Glutamatergic neuron (in vitro differentiated cells): ENCODE data around the gene STYK1. TPM values are rescaled to one million over a fixed set of nuclear protein-coding genes. Genes with fewer than 3 reads are reported as not detected.

Experiments
- DNase-seq: peaks from one replicate; pipeline ENCODE4 v3.0.0; 2022
- H3K27ac Mint-ChIP-seq: one replicate; pipeline ENCODE4 v1.8.0; 2020; ENCODE audit warnings: mild to moderate bottlenecking, mixed read lengths, inconsistent platforms; ENCODE audit not compliant: unreplicated experiment
- H3K27me3 Mint-ChIP-seq: one replicate; pipeline ENCODE4 v1.8.0; 2020; ENCODE audit warnings: mild to moderate bottlenecking, moderate library complexity, mixed read lengths, inconsistent platforms; ENCODE audit not compliant: unreplicated experiment
- H3K36me3 Mint-ChIP-seq: one replicate; pipeline ENCODE4 v1.8.0; 2020; ENCODE audit warnings: mild to moderate bottlenecking, mixed read lengths, inconsistent platforms; ENCODE audit not compliant: unreplicated experiment
- H3K4me1 Mint-ChIP-seq: one replicate; pipeline ENCODE4 v1.8.0; 2020; ENCODE audit warnings: mild to moderate bottlenecking, low read depth, mixed read lengths, inconsistent platforms; ENCODE audit not compliant: unreplicated experiment
- H3K4me3 Mint-ChIP-seq: one replicate; pipeline ENCODE4 v1.8.0; 2020; ENCODE audit warnings: mild to moderate bottlenecking, mixed read lengths, inconsistent platforms; ENCODE audit not compliant: unreplicated experiment
- H3K9me3 Mint-ChIP-seq: one replicate; pipeline ENCODE4 v1.8.0; 2020; ENCODE audit warnings: mild to moderate bottlenecking, moderate library complexity, mixed read lengths, inconsistent platforms; ENCODE audit not compliant: unreplicated experiment
- total RNA-seq: library from RNA; stranded (reverse); fragmentation: NEBNext Ultra II Directional; extraction: Animal tissue kit (Norgen Biotek cat#: 25700); gene quantifications from one replicate; pipeline ENCODE4 v1.2.1, GENCODE V29; 2021; ENCODE audit not compliant: unreplicated experiment
- TF ChIP-seq, protein P1 (sequence below): fragments of 200-600 bp; sonication (generic); IDR thresholded peaks from one replicate; pipeline ENCODE4 v1.5.0; 2021; ENCODE audit not compliant: partially characterized antibody, unreplicated experiment

The STYK1 gene
- total RNA-seq, 1 donor from 2014 or later: not detected

DNA sequence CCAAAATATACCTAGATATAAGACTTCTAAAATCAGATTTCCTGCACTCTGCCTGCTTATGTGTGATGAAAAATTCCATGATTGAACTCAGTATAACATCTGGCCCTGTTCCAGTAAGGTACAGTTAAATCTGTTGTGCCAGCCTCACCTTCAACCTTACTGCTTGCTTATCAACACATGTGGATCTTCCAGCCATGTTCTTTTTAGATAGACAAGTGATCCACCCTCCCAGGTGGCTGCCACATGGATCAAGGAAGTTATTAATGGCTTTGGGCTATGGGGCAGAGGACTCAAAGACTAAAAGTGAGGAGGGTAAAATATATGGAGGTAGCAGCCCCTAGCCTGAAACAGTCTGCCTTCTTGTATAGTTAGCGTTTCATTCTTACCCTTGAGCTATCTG lies 35.1 kb downstream of the STYK1 start:
- H3K27ac Mint-ChIP-seq: no peak overlapping the region
- no peak overlapping the region for H3K4me3 Mint-ChIP-seq
- H3K36me3 Mint-ChIP-seq: no peaks in the 10 kb centered on the region
- no peaks in the 10 kb centered on the region for H3K4me1 Mint-ChIP-seq
- no peak for DNase-seq
- TF ChIP-seq, protein P1, sequence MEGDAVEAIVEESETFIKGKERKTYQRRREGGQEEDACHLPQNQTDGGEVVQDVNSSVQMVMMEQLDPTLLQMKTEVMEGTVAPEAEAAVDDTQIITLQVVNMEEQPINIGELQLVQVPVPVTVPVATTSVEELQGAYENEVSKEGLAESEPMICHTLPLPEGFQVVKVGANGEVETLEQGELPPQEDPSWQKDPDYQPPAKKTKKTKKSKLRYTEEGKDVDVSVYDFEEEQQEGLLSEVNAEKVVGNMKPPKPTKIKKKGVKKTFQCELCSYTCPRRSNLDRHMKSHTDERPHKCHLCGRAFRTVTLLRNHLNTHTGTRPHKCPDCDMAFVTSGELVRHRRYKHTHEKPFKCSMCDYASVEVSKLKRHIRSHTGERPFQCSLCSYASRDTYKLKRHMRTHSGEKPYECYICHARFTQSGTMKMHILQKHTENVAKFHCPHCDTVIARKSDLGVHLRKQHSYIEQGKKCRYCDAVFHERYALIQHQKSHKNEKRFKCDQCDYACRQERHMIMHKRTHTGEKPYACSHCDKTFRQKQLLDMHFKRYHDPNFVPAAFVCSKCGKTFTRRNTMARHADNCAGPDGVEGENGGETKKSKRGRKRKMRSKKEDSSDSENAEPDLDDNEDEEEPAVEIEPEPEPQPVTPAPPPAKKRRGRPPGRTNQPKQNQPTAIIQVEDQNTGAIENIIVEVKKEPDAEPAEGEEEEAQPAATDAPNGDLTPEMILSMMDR: no peak
- peaks cover 3% of the 10 kb centered on the region for H3K27me3 Mint-ChIP-seq
- H3K9me3 Mint-ChIP-seq: peaks cover 4% of the 10 kb centered on the region

DNA sequence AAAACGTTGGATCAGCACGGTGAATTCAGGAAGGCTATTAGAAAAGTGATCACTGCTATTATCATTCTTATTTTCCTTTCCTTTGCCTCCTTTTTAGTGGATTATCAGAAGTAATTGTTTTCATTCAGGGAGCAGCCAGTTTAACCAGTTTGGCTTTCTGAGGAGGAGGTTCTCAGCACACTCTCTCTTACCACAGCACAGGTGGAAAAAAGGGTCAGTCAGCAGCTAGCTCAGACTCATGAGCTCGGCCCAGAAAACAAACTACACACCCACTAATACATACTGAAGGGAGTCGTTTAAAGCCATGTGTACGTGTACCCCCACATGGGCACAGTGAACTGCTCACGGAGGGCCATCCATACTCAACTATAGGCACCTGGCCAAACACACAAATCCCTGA lies 37.2 kb downstream of the STYK1 start:
- H3K9me3 Mint-ChIP-seq: peaks cover 2% of the 10 kb centered on the region
- no peak overlapping the region for H3K4me3 Mint-ChIP-seq
- H3K36me3 Mint-ChIP-seq: no peaks in the 10 kb centered on the region
- no peak for DNase-seq
- peaks cover 3% of the 10 kb centered on the region for H3K27me3 Mint-ChIP-seq
- no peaks in the 10 kb centered on the region for H3K4me1 Mint-ChIP-seq
- no peak overlapping the region for H3K27ac Mint-ChIP-seq
- TF ChIP-seq, protein P1: no peak

DNA sequence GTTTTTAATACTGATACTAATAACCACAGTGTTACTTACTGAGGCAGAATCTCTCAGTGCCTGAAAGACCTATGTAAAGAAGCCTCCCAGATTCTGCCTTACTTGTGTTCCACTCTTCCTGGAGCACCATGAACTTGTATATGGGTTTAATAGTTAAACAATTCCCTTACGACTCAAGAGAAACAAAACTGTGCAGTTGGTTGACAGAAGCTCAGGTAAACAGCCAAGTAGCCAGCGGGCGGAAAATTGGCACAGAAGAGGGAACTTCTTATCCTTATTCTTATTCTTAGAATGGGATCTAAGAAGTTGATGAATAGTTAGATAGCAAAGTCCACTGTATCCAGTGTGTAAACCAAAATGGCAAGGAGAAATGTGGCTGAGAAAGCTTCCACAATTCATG lies 37.7 kb downstream of the STYK1 start:
- peaks cover 2% of the 10 kb centered on the region for H3K9me3 Mint-ChIP-seq
- no peaks in the 10 kb centered on the region for H3K4me1 Mint-ChIP-seq
- TF ChIP-seq, protein P1: no peak
- no peak overlapping the region for H3K27ac Mint-ChIP-seq
- H3K4me3 Mint-ChIP-seq: no peak overlapping the region
- DNase-seq: no peak
- H3K27me3 Mint-ChIP-seq: peaks cover 2% of the 10 kb centered on the region
- no peaks in the 10 kb centered on the region for H3K36me3 Mint-ChIP-seq

DNA sequence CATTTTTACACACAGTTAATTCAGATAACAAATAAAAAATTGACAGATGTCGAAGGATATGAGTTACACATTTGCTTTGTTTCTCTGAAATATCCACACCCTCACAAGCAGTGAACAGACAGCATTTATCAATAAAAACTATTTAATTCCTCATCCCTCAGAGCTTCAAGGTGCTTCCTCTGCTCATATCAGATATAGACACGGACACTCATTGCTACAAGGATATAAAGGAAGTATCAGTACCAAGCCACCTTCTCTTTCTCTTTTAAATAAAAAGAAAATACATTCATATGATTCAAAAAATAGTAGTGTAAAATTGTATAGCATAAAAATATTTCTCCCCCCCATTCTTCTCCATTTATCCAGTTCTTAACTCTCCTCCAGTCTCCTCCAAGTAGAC lies 38.5 kb downstream of the STYK1 start:
- Mint-ChIP-seq H3K4me3 (no peak overlapping the region), H3K9me3 (peaks cover 2% of the 10 kb centered on the region), H3K27ac (no peak overlapping the region), H3K4me1 (no peaks in the 10 kb centered on the region), H3K27me3 (peaks cover 1% of the 10 kb centered on the region), H3K36me3 (no peaks in the 10 kb centered on the region)
- TF ChIP-seq, protein P1: no peak
- DNase-seq: no peak

DNA sequence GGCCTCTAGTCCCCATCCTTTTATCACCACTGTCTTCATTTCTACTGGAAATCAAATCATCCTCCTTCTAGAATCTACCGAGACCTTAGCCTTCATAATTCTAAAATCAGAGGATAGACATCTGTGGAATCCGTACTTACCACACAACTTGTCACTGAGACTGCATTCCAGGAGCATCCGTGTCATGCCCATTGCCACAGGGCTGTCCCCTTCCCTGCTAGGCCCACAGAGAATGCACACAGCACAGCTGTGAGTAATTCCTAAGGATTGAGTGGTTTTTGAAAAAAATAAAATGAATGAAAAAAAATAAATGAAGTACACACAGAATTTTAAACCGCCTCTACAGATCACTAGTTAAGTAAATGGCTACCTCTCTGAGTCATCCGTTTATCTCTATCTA lies 39.4 kb downstream of the STYK1 start:
- TF ChIP-seq, protein P1: no peak
- H3K27ac Mint-ChIP-seq: no peak overlapping the region
- H3K27me3 Mint-ChIP-seq: peaks cover 1% of the 10 kb centered on the region

More for the DNA sequence above, 39.4 kb downstream of the STYK1 start:
- DNase-seq: no peak
- Mint-ChIP-seq H3K9me3 (no peaks in the 10 kb centered on the region), H3K4me1 (no peaks in the 10 kb centered on the region), H3K4me3 (no peak overlapping the region), H3K36me3 (no peaks in the 10 kb centered on the region)
